ENCODE data around the gene SRRM2. TPM values are rescaled to one million over a fixed set of nuclear protein-coding genes. Genes with fewer than 3 reads are reported as not detected.

The SRRM2 gene
- total RNA-seq, 2 experiments from 2014 or later: 1,187 to 1,199 TPM

- ATAC-seq (ENCODE audit: poor library complexity): peak; percentile 25
- Mint-ChIP-seq H3K36me3 (ENCODE audit: low read depth) (peaks cover 47% of the 10 kb centered on the region), H3K4me3 (peak overlapping the region; percentile 98), H3K4me1 (ENCODE audit: low read depth) (peaks cover 40% of the 10 kb centered on the region), H3K27ac (peak overlapping the region; percentile 100), H3K27me3 (no peaks in the 10 kb centered on the region), H3K9me3 (no peaks in the 10 kb centered on the region)
- no peaks in the 10 kb centered on the region for H3K27me3 ChIP-seq (ENCODE audit: control insufficient read depth in 1 of 2, insufficient read depth in 2 of 2, low read length in 2 of 2)
- H3K36me3 ChIP-seq (ENCODE audit: insufficient read depth, low read length): peaks cover 36% of the 10 kb centered on the region
- TF ChIP-seq CTCF (IDR thresholded peaks at IDR 0.05): no peak
- ChIA-PET CTCF (interaction anchor here (0.6 to 3.2 kb wide), 3 partner anchors 92 to 1164 kb away, joined by 4 to 16 read pairs (median 5); no protein-coding TSS in a partner anchor), POLR2A (interaction anchor here (1.0 to 5.4 kb wide), 12 partner anchors 13 to 812 kb away, joined by 3 to 88 read pairs (median 4); partner anchors contain the start of genes FLYWCH1, FLYWCH2, KCTD5 and RPS2)
- H3K9me3 ChIP-seq (ENCODE audit: control insufficient read depth in 1 of 2, insufficient read depth in 1 of 2, low read length in 2 of 2): no peaks in the 10 kb centered on the region
- H3K4me3 ChIP-seq (ENCODE audit: low read length): peak overlapping the region; percentile 62
- intact Hi-C loops (cut with DNase I, micrococcal nuclease): loop anchor here (1.0 to 5.0 kb wide), 5 partner anchors 24 to 104 kb away; partner anchors contain the start of gene SRRM2 (in 2 of the 2)
- H3K27ac ChIP-seq (ENCODE audit: low read depth in 1 of 2, low read length in 2 of 2): peak overlapping the region; percentile 44 to 62
- H3K4me1 ChIP-seq (ENCODE audit: insufficient read depth, low read length): peaks cover 51% of the 10 kb centered on the region
- DNase-seq: peak in 6 of 14 experiments; percentile 12 to 63 (median 34)
Measured at GRCh38 chr16:2776500-2777139, 24.2 kb downstream of the SRRM2 start.

GRCh38 chr16:2777231-2777902 is 24.9 kb downstream of the SRRM2 start, which contains the start of gene ELOB:
Gene ELOB (minus strand): TSS chr16:2777280. CDS start chr16:2777239, 41 bp downstream.
- ChIA-PET CTCF (interaction anchor here (0.6 to 3.2 kb wide), 3 partner anchors 91 to 1164 kb away, joined by 4 to 16 read pairs (median 5); no protein-coding TSS in a partner anchor), POLR2A (interaction anchor here (0.6 to 5.4 kb wide), 17 partner anchors 9 to 813 kb away, joined by 3 to 88 read pairs (median 3); partner anchors contain the start of genes FLYWCH2, KCTD5, NTHL1 and PGP)
- H3K9me3 ChIP-seq (ENCODE audit: control insufficient read depth in 1 of 2, insufficient read depth in 1 of 2, low read length in 2 of 2): no peaks in the 10 kb centered on the region
- H3K36me3 ChIP-seq (ENCODE audit: insufficient read depth, low read length): peaks cover 29% of the 10 kb centered on the region
- Mint-ChIP-seq H3K9me3 (no peaks in the 10 kb centered on the region), H3K27ac (peak within 1 kb of the TSS; percentile 100), H3K27me3 (no peaks in the 10 kb centered on the region), H3K36me3 (ENCODE audit: low read depth) (peaks cover 40% of the 10 kb centered on the region), H3K4me3 (peak within 1 kb of the TSS; percentile 98), H3K4me1 (ENCODE audit: low read depth) (peaks cover 36% of the 10 kb centered on the region)
- H3K27ac ChIP-seq (ENCODE audit: low read depth in 1 of 2, low read length in 2 of 2): peak within 1 kb of the TSS; percentile 97 to 98
- peaks cover 49% of the 10 kb centered on the region for H3K4me1 ChIP-seq (ENCODE audit: insufficient read depth, low read length)
- peak within 1 kb of the TSS; percentile 88 for H3K4me3 ChIP-seq (ENCODE audit: low read length)
- peak; percentile 79 to 96 (median 89) for DNase-seq
- no peak for TF ChIP-seq CTCF (IDR thresholded peaks at IDR 0.05)
- intact Hi-C loops (cut with DNase I, micrococcal nuclease): loop anchor here (1.0 to 5.0 kb wide), 5 partner anchors 25 to 105 kb away; partner anchors contain the start of gene SRRM2 (in 2 of the 2)
- no peaks in the 10 kb centered on the region for H3K27me3 ChIP-seq (ENCODE audit: control insufficient read depth in 1 of 2, insufficient read depth in 2 of 2, low read length in 2 of 2)
- ATAC-seq (ENCODE audit: poor library complexity): peak; percentile 89
